K562 (cell line): ENCODE data around the gene NAV2.

Experiments
- BRF1 ChIP-seq: IDR thresholded peaks from 3 replicates; pipeline ENCODE4 v1.6.1; 2011; ENCODE audit warnings: borderline replicate concordance, mild to moderate bottlenecking; ENCODE audit not compliant: insufficient read length; ENCODE audit errors: extremely low read depth
- EP300 ChIP-seq: IDR thresholded peaks from 2 replicates; pipeline ENCODE4 v1.6.1; 2012; ENCODE audit warnings: low read length, improper control_type of control experiment
- GATAD2B ChIP-seq: fragments of 450-650 bp; IDR thresholded peaks from 2 replicates; pipeline ENCODE4 v1.6.1; 2017; ENCODE audit warnings: mild to moderate bottlenecking, borderline replicate concordance
- HDGF ChIP-seq: fragments of 450-650 bp; IDR thresholded peaks from 2 replicates; pipeline ENCODE4 v1.6.1; 2016
- MEIS2 ChIP-seq: fragments of 450-650 bp; IDR thresholded peaks from 2 replicates; pipeline ENCODE4 v1.6.1; 2014; ENCODE audit warnings: mild to moderate bottlenecking; ENCODE audit not compliant: partially characterized antibody
- NRF1 ChIP-seq, 2 experiments: fragments of 450-650 bp; IDR thresholded peaks in 1 of 2; conservative IDR thresholded peaks in 1 of 2; 2 replicates each; pipeline ENCODE4 v1.6.1; 2014; ENCODE audit warnings: mild to moderate bottlenecking in 2 of 2
- RAD21 ChIP-seq, 2 experiments: fragments of 250-450 bp in 1 of 2; fragments of 450-650 bp in 1 of 2; sonication (Bioruptor Pico) in 1 of 2; formaldehyde crosslinking in 1 of 2; IDR thresholded peaks in 1 of 2; conservative IDR thresholded peaks in 1 of 2; 2 replicates each; pipeline versions ENCODE4 v1.4.0 to v1.8.0; 2020 to 2022; ENCODE audit warnings: mild to moderate bottlenecking in 2 of 2, moderate library complexity in 1 of 2
- SIN3A ChIP-seq, 2 experiments: fragments of 150-350 bp in 1 of 2; IDR thresholded peaks; 2 replicates each; pipeline ENCODE4 v1.6.1; 2011 to 2016; ENCODE audit warnings: borderline replicate concordance in 2 of 2, low read depth in 2 of 2, low read length in 2 of 2, mild to moderate bottlenecking in 2 of 2, moderate library complexity in 2 of 2; ENCODE audit not compliant: control insufficient read depth in 1 of 2
- ZNF175 ChIP-seq: fragments of 200-800 bp; sonication (Bioruptor generic); IDR thresholded peaks from 2 replicates; pipeline ENCODE4 v1.6.1; 2016; ENCODE audit warnings: low read depth, mild to moderate bottlenecking, missing genetic modification characterization, missing compliant biosample characterization
- ZNF766 ChIP-seq: fragments of 200-800 bp; sonication (Bioruptor generic); conservative IDR thresholded peaks from 2 replicates; pipeline ENCODE4 v1.6.1; 2016; ENCODE audit warnings: missing genetic modification characterization, missing compliant biosample characterization
- TF ChIP-seq, protein P1 (sequence below), 2 experiments: fragments of 450-650 bp in 1 of 2; IDR thresholded peaks; 2 replicates each; pipeline ENCODE4 v1.6.1; 2011 to 2017; ENCODE audit warnings: low read depth in 2 of 2, antibody characterized with exemption in 1 of 2, borderline replicate concordance in 1 of 2, low read length in 1 of 2, mild to moderate bottlenecking in 1 of 2, mixed read lengths in 1 of 2; ENCODE audit not compliant: control insufficient read depth in 1 of 2
- TF ChIP-seq, protein P2 (sequence below): fragments of 450-650 bp; IDR thresholded peaks from 2 replicates; pipeline ENCODE4 v1.6.1; 2014; ENCODE audit warnings: low read depth, mild to moderate bottlenecking, moderate library complexity, borderline replicate concordance

DNA sequence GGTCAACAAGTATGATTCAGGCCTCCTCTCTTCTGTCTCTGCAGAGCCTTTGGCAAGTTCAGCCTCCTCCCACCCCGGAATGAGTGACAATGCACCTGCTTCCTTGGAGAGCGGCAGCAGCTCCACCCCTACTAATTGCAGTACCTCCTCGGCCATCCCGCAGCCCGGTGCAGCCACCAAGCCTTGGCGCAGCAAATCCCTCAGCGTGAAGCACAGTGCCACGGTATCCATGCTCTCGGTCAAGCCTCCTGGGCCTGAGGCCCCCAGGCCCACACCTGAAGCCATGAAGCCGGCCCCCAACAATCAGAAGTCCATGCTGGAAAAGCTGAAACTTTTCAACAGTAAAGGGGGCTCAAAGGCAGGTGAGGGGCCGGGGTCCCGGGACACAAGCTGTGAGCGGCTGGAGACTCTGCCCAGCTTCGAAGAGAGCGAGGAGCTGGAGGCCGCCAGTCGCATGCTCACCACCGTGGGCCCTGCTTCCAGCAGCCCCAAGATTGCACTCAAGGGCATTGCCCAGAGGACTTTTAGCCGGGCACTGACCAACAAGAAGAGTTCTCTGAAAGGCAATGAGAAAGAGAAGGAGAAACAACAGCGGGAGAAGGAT is 220.6 kb downstream of the NAV2 start:
- TF ChIP-seq SIN3A (IDR thresholded peaks at IDR 0.05; ENCODE audit: borderline replicate concordance in 2 of 2, control insufficient read depth in 1 of 2, low read depth in 2 of 2, low read length in 2 of 2) (no peak), NRF1 (conservative IDR thresholded peaks at IDR 0.05 in 1 of 2, IDR thresholded peaks at IDR 0.05 in 1 of 2) (no peak), RAD21 (CRISPR knock-in tag; conservative IDR thresholded peaks at IDR 0.05 in 1 of 2, IDR thresholded peaks at IDR 0.05 in 1 of 2) (no peak), EP300 (no peak), ZNF766 (CRISPR knock-in tag) (no peak), ZNF175 (no peak), HDGF (no peak), MEIS2 (no peak), GATAD2B (no peak), BRF1 (no peak)
- TF ChIP-seq, protein P1, sequence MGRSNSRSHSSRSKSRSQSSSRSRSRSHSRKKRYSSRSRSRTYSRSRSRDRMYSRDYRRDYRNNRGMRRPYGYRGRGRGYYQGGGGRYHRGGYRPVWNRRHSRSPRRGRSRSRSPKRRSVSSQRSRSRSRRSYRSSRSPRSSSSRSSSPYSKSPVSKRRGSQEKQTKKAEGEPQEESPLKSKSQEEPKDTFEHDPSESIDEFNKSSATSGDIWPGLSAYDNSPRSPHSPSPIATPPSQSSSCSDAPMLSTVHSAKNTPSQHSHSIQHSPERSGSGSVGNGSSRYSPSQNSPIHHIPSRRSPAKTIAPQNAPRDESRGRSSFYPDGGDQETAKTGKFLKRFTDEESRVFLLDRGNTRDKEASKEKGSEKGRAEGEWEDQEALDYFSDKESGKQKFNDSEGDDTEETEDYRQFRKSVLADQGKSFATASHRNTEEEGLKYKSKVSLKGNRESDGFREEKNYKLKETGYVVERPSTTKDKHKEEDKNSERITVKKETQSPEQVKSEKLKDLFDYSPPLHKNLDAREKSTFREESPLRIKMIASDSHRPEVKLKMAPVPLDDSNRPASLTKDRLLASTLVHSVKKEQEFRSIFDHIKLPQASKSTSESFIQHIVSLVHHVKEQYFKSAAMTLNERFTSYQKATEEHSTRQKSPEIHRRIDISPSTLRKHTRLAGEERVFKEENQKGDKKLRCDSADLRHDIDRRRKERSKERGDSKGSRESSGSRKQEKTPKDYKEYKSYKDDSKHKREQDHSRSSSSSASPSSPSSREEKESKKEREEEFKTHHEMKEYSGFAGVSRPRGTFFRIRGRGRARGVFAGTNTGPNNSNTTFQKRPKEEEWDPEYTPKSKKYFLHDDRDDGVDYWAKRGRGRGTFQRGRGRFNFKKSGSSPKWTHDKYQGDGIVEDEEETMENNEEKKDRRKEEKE (IDR thresholded peaks at IDR 0.05; ENCODE audit: borderline replicate concordance in 1 of 2, control insufficient read depth in 1 of 2, low read depth in 2 of 2, low read length in 1 of 2): no peak
- TF ChIP-seq, protein P2, sequence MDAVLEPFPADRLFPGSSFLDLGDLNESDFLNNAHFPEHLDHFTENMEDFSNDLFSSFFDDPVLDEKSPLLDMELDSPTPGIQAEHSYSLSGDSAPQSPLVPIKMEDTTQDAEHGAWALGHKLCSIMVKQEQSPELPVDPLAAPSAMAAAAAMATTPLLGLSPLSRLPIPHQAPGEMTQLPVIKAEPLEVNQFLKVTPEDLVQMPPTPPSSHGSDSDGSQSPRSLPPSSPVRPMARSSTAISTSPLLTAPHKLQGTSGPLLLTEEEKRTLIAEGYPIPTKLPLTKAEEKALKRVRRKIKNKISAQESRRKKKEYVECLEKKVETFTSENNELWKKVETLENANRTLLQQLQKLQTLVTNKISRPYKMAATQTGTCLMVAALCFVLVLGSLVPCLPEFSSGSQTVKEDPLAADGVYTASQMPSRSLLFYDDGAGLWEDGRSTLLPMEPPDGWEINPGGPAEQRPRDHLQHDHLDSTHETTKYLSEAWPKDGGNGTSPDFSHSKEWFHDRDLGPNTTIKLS: no peak
